Loucy (cell line): ENCODE measurements around the gene DLK1.

Experiments used
- CTCF ChIP-seq: fragments of 200-600 bp; sonication (generic); conservative IDR thresholded peaks from 2 replicates; pipeline ENCODE4 v1.5.1; 2014; ENCODE audit warnings: mild to moderate bottlenecking, antibody characterized with exemption, low read length
- EZH2phosphoT487 ChIP-seq: fragments of 200-600 bp; IDR thresholded peaks from 2 replicates; pipeline ENCODE4 v1.6.1; 2018; ENCODE audit warnings: antibody characterized with exemption, mild to moderate bottlenecking, moderate library complexity, borderline replicate concordance

DNA sequence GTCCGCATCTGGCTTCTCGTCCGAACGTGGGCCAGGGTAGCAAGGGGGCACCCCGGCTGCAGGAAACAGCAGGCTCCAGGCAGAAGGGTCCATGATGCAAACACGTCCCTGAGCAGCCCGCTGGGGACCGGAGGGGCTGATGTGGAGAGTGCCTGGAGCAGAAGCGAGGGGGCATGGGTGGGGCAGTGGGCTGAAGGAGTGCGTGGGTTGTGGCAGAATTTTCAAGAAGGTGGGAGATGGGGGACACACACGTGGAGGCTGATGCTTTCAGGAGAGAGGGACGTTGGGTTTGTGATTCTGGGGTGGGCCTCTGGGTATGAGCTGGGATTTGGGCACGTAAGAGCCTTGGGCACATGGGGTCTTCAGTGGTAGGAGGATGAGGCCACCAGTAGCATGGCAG, 45.6 kb upstream of the DLK1 start:
- TF ChIP-seq EZH2phosphoT487 (no peak), CTCF (no peak)
